ENCODE measurements around the gene FLNC. TPM values are rescaled to one million over a fixed set of nuclear protein-coding genes. Genes with fewer than 3 reads are reported as not detected.

Gene FLNC
- total RNA-seq, 1 experiment from 2014 or later: 128 TPM

- POLR2A ChIA-PET: no interaction called here
- CTCF ChIA-PET: interaction anchor here (0.6 kb wide), 2 partner anchors 56 to 202 kb away, joined by 5 to 10 read pairs; no protein-coding TSS in a partner anchor
- H3K4me1 ChIP-seq: peaks cover 6% of the 10 kb centered on the region
- no peak for TF ChIP-seq CTCF (IDR thresholded peaks at IDR 0.05; ENCODE audit: insufficient read depth in 1 of 2, low read depth in 1 of 2, low read length in 1 of 2, severe bottlenecking in 1 of 2, unreplicated experiment in 1 of 2)
- no peaks in the 10 kb centered on the region for H3K27me3 Mint-ChIP-seq (ENCODE audit: insufficient read depth, unreplicated experiment)
- H3K27ac Mint-ChIP-seq (ENCODE audit: unreplicated experiment): no peak overlapping the region
- H3K4me1 Mint-ChIP-seq (ENCODE audit: low read depth, unreplicated experiment): no peaks in the 10 kb centered on the region
- no peak overlapping the region for H3K4me3 Mint-ChIP-seq (ENCODE audit: unreplicated experiment)
- intact Hi-C loops (cut with micrococcal nuclease; ENCODE audit: unreplicated experiment): loop anchor here (10.0 kb wide), 1 partner anchor 284 kb away; no protein-coding TSS in a partner anchor
- no peaks in the 10 kb centered on the region for H3K36me3 Mint-ChIP-seq (ENCODE audit: insufficient read depth, unreplicated experiment)
- H3K9me3 Mint-ChIP-seq (ENCODE audit: unreplicated experiment): no peaks in the 10 kb centered on the region
- no peaks in the 10 kb centered on the region for H3K36me3 ChIP-seq (ENCODE audit: control insufficient read depth, insufficient read depth, low read length)
- H3K4me3 ChIP-seq (ENCODE audit: low read depth, low read length): no peak overlapping the region
- no peak for DNase-seq
- BruUV-seq (replicated peaks): no TSS peak
- H3K9me3 ChIP-seq: no peaks in the 10 kb centered on the region
- no peaks in the 10 kb centered on the region for H3K27me3 ChIP-seq (replicated peaks; ENCODE audit: control insufficient read depth, insufficient read depth, low read length)
These were observed 58.9 kb downstream of the FLNC start for GRCh38 chr7:128889121-128889520.

GRCh38 chr7:128890306-128891109 lies 60.3 kb downstream of the FLNC start:
- BruUV-seq (replicated peaks): no TSS peak
- Histone ChIP-seq H3K36me3 (ENCODE audit: control insufficient read depth, insufficient read depth, low read length) (no peaks in the 10 kb centered on the region), H3K4me3 (ENCODE audit: low read depth, low read length) (peak overlapping the region; percentile 51), H3K4me1 (no peaks in the 10 kb centered on the region), H3K9me3 (no peaks in the 10 kb centered on the region), H3K27me3 (replicated peaks; ENCODE audit: control insufficient read depth, insufficient read depth, low read length) (no peaks in the 10 kb centered on the region)
- TF ChIP-seq CTCF (IDR thresholded peaks at IDR 0.05; ENCODE audit: insufficient read depth in 1 of 2, low read depth in 1 of 2, low read length in 1 of 2, severe bottlenecking in 1 of 2, unreplicated experiment in 1 of 2): no peak
- Mint-ChIP-seq H3K4me1 (ENCODE audit: low read depth, unreplicated experiment) (no peaks in the 10 kb centered on the region), H3K4me3 (ENCODE audit: unreplicated experiment) (peak overlapping the region; percentile 54), H3K27ac (ENCODE audit: unreplicated experiment) (no peak overlapping the region), H3K27me3 (ENCODE audit: insufficient read depth, unreplicated experiment) (no peaks in the 10 kb centered on the region), H3K9me3 (ENCODE audit: unreplicated experiment) (no peaks in the 10 kb centered on the region), H3K36me3 (ENCODE audit: insufficient read depth, unreplicated experiment) (no peaks in the 10 kb centered on the region)
- peak; percentile 67 to 75 for DNase-seq
- ChIA-PET CTCF (no interaction called here), POLR2A (no interaction called here)
- intact Hi-C loops (cut with micrococcal nuclease; ENCODE audit: unreplicated experiment): no loop called here

GRCh38 chr7:128891110-128891941 lies 61.1 kb downstream of the FLNC start:
- H3K4me3 ChIP-seq (ENCODE audit: low read depth, low read length): peak overlapping the region; percentile 51
- intact Hi-C loops (cut with micrococcal nuclease; ENCODE audit: unreplicated experiment): no loop called here
- H3K9me3 ChIP-seq: no peaks in the 10 kb centered on the region
- POLR2A ChIA-PET: no interaction called here
- Mint-ChIP-seq H3K4me3 (ENCODE audit: unreplicated experiment) (peak overlapping the region; percentile 54), H3K27ac (ENCODE audit: unreplicated experiment) (no peak overlapping the region), H3K9me3 (ENCODE audit: unreplicated experiment) (no peaks in the 10 kb centered on the region), H3K27me3 (ENCODE audit: insufficient read depth, unreplicated experiment) (no peaks in the 10 kb centered on the region), H3K4me1 (ENCODE audit: low read depth, unreplicated experiment) (no peaks in the 10 kb centered on the region), H3K36me3 (ENCODE audit: insufficient read depth, unreplicated experiment) (no peaks in the 10 kb centered on the region)
- no peaks in the 10 kb centered on the region for H3K36me3 ChIP-seq (ENCODE audit: control insufficient read depth, insufficient read depth, low read length)
- no TSS peak for BruUV-seq (replicated peaks)
- no peaks in the 10 kb centered on the region for H3K4me1 ChIP-seq
- CTCF ChIA-PET: interaction anchor here (0.6 kb wide), 1 partner anchor 95 kb away, joined by 3 read pairs; no protein-coding TSS in a partner anchor
- TF ChIP-seq CTCF (IDR thresholded peaks at IDR 0.05; ENCODE audit: insufficient read depth in 1 of 2, low read depth in 1 of 2, low read length in 1 of 2, severe bottlenecking in 1 of 2, unreplicated experiment in 1 of 2): peak; percentile 2 to 9
- H3K27me3 ChIP-seq (replicated peaks; ENCODE audit: control insufficient read depth, insufficient read depth, low read length): no peaks in the 10 kb centered on the region
- DNase-seq: peak; percentile 74 to 79

All from Caco-2 (cell line).